NCI-H1694 treated with DMSO at 0.1 percent for 48 hours (cell line): ENCODE results near the gene ABCA2.

Experiments used
- DNase-seq: peaks from one replicate; lab custom pipeline; 2025; lab: John Stamatoyannopoulos, UW

ABCA2 gene

DNA sequence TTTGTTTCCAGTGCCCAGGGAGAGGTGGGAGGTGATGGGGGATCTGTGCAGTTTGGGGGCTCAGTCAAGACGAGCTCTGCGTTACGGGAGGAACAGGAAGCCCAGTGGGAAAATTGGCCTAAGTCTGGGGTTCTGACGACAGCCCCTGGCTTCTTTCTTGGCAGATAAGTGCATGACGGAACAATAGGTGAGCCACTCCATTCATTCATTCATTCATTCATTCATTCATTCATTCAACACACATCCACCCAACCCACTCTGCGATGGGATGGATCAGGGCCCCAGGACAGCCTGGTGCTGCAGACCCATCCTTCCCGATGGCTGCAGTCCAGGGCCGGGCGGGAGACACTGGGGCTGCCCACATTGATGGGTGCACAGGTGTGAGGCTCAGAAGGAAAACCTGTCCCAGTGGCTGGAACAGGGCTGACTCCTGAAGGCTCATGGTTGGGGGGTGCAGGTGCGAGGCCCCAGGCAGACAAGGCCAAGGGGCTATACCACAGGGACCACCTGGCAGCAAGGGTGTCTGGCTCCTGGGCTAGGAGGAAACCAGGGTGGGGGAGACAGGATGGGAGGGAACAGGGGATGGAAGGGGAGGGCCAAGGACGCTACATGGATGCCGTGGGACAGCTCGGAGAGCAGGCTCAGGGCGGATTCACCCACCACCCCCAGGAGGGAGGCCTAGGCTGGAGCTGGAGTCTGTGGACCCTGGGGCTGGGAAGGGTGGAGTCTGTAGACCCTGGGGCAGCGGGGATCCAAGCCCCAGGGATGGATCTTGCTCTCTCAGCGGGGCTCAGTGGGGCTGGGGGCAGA lies 47.2 kb downstream of the ABCA2 start:
- no peak for DNase-seq

DNA sequence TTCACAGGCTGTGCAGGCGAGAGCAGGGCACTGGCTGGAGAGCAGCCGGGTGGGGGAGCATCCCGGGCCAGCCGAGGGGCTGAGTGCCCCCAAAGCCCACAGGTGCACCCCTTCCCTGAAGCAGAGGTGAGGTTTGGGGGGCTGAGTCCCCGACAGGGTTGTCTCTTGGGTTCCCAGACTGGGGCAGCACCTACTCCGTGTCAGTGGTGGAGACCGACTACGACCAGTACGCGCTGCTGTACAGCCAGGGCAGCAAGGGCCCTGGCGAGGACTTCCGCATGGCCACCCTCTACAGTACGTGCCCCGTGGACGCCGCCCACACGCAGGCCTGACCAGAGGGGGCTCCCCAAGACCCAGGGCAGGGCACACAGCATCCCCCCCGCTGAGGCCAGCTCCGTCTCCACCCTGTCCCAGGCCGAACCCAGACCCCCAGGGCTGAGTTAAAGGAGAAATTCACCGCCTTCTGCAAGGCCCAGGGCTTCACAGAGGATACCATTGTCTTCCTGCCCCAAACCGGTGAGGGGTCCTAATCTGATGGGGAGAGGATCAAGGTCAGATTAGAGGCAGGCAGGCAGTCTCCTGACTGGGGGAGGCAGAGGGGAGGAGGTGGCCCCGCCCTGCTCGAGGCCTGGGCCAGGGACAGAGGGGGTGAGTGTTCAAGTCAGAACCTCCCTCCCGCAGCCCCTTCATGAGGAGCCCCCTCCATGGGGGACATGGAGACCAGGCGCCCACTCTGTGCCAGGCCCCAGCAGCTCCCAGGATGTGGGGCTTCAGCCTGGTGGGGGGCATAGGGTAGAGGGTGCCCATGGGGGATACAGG lies 48.1 kb downstream of the ABCA2 start:
- no peak for DNase-seq

DNA sequence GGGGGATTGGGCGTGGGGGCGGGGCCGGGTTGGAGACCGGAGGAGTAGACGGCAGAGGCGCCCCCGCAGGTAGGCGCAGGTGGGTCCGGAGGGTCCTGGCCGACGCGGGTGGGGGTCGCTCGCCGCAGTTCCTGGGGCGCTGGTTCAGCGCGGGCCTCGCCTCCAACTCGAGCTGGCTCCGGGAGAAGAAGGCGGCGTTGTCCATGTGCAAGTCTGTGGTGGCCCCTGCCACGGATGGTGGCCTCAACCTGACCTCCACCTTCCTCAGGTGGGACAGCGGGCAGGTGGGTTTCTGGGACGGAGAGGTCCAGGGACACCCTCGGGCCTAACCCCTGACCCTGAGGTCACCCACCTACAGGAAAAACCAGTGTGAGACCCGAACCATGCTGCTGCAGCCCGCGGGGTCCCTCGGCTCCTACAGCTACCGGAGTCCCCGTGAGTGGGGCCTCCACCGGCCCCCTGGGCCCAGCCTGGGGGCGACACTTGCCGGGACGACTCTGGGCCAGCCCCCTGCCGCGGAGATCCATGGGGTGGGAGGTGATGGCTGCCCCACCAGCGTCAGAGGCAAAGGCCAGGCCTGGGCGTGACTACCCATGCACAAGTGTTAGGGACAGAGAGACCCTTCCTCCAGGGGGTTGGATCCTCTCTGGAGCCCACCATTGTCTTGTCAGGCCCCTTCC lies 49.0 kb downstream of the ABCA2 start:
- DNase-seq, result no peak

DNA sequence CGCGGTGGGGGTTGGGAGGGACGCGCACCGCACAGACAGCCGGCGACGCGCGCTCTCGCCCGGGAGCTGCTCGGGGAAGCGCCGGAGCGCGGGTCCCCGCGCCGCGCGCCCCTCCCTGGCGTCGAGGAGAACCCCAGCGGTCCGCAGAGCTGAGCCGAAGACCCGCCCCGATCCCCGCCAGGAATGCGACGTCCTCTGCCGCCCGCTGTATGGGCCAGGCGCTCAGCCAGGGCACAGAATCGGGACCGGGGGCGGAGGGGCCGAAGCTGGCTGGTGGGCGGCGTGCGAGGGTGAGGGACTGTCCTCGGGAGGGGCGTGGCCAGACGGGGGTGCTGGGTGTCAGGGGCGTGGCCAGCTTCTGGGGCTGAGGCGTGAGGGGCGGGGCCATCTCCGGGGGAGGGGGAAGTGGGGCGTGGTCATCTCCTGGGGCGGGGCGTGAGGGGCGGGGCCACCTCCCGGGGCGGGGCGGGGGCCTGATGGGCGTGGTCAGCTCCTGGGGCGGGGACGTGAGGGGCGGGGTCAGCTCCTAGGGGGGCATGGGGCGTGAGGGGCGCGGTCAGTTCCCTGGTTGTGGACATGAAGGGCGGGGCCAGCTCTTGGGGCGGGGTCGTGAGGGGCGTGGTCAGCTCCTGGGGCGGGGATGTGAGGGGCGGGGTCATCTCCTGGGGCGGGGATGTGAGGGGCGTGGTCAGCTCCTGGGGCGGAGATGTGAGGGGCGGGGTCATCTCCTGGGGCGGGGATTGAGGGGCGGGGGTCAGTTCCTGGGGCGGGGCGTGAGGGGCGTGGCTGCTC lies 49.8 kb downstream of the ABCA2 start:
- no peak for DNase-seq

DNA sequence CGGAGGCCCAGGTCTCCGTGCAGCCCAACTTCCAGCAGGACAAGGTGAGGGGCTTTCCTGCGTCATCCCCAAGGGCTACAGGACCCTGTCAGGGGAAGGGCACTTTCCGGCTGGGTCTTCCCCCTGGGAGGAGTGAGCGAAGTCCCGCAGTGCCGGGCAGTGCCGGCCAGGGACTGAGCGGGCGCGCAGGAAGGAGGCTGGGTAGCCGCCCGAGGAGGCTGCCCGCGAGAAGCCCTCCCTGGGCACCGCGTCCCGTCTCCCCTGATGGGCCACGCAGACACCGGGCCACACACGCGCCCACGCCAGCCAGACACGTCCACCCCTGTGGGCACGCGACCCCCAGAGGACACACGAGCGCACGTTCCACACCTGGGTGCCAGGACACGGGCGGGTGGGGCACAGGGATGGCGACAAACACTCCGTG lies 50.4 kb downstream of the ABCA2 start:
- DNase-seq, result no peak

DNA sequence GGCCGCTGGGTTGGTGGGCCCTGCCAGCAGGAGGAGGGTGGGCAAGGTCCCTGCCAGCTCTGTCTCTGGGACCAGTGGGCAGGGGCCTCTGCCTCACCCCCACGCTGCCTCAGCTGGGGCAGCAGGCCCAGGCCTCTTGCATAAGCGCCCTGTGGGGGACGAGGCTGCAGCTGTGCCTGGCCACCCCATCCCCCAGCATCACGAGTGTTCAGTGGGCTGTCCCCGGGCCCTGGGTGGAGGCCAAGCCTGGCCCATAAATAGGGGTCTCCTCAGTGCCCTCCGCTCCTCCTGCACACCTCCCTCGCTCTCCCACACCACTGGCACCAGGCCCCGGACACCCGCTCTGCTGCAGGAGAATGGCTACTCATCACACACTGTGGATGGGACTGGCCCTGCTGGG lies 50.8 kb downstream of the ABCA2 start, which contains the start of gene PTGDS:
PTGDS (plus strand) TSS at position 282 of the 400 bp plus-strand sequence; CDS start at position 357, 75 bp downstream.
- no peak for DNase-seq

DNA sequence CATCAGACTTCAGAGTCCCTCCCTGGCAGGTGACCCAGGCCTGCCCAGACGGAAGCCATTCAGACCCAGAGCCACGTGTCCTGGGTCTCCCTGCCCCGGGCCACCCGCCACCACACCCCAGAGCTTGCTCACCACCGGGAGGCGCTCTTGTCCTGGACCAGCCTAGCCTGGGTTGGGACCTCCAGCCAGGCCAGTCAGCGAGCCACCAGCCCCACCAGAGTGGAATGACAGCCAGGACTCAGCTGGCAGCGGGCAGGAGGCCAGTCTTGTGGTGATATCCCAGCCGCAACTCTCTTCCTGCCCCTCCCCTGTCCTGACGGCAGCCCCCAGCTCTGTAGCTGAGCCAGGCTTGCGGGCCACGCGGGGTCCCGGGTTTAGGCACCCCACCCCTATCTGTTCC lies 52.4 kb downstream of the ABCA2 start:
- no peak for DNase-seq

DNA sequence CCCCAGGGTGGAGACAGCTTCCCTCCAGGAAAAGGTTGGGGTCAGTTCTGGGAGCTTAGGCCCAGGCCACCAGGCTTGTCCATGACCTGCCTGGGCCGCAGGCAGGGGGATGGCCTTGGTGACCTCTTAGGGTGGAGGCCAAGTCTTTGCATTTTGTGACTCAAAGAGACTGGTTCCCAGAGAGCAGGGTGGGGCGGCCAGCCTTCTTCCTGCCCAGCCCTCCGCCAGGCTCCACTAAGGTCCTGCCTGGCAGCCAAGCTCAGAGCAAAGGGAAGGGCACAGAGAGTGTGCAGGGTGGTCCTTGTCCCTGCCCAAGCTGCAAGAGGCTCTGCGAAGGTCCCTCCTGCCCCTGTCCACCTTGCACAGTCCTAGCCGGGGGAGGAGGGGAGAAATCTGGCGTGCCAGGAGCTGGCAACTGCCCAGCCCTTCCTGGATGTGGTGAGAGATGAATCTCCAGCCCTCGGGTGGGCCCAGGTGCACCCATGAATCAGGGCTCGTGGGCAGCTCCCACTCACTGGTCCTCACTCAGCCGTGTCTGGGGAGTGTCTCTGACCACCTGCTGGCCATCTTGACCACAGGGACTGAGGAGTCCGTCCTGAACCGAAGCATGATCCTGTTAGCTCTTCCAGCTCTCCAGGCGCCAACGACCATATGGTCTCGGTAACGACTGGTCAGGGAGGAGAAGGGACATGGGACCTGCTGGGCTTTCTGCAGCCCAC lies 53.1 kb downstream of the ABCA2 start:
- no peak for DNase-seq

DNA sequence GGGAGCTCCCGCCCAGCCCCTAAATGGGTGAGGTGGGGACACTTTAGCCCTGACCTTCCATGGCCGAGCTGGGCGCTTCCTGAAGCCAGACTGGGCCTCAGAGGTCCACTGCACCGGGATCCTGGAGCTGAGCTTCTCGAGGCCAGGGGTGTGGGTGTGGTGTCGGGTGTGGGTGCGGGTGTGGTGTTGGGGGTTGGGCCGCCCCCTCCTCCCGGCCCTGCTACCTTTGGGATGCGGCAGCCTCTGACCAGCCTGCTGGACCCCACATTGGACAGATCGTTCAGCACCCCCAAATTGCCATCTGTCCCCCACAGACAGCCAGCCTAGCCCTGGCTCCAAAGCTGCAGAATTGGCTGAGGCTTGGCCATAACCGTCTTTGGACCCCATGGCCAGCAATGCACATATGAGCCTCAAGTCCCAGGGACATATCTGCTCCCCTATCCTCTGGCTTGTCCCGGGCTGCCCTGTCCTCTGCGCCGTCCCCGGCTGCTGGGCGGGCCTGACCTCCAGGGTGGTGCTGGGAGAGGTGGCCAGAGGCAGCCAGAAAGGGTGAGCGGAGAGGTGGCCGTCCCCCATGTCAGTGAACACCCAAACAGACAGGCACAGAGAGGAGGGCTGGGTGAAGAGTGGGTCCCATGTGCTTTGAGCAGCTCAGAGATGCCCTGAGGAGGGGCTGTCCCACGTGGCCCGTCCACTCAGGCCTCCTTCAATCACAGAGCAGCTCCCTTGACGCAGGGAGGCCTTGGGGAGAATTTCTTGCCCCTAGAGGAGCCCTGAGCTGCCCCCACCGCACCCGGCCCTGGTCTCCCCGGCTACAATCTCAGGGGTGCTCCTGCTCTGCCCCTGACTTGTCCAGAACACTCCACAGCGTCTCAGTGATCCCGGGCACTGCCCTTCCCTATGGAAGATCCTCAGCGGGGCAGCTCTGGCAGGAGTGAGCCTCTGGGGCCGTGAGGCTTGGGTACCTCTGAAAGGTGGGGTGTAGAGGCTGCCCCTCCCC lies 54.1 kb downstream of the ABCA2 start:
- no peak for DNase-seq

DNA sequence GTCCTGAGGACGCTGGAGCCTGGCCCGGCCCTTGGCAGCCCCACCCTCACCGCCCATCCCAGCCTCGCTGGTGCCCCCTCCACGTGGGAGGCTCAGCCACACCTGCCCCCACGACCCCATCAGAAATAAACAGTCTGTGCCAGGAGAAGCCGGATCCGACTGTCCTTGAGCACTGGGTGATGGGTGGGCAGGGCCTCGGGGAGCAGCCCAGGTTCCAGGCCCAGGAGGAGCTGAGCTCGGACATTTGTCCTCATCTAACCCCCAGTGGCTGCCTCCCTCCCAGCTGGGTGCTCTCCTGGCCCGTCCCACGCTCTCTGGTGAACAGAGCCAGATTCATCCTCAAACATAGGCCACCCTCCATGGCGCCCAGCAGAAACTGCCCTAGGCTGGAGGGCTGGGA lies 55.3 kb downstream of the ABCA2 start:
- no peak for DNase-seq

DNA sequence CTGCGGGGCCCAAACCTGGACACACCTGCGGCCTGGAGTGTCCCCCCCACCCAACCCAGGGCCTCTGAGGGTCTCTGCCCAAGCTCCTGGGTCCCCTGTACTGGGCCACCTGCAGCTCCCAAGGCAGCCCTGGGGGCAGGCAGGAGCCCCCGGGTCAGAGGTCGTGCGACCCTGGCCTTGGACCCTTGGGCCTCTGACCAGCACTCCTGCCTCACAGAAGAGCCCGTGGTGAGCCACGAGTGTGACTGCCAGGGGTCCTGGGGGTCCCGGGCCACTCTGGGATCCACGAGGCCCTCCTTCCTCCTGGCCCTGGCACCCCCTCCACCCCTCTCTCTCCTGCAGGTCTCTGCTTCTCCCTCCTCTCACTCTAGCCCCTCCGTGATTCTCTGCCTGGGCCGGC lies 55.7 kb downstream of the ABCA2 start:
- DNase-seq, result no peak

DNA sequence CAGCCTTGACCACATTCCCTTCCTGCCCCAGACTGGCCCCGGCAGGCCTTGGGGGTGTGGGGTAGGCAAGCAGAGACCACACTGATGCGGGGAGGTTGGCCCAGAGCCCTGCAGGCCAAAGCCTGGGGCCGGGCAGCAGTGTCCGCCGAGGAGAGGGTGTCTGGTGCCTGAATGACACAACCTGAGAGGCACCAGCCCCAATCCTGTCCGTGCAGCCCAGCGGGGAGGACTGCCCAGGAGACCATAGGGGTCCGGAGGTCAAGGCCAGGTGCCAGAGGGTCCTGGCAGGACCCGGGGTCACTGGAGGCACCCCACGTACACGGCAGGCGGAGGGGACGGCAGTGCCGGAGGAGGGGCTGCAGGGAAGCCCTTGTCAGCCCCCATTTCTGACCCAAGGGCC lies 56.3 kb downstream of the ABCA2 start:
- no peak for DNase-seq

DNA sequence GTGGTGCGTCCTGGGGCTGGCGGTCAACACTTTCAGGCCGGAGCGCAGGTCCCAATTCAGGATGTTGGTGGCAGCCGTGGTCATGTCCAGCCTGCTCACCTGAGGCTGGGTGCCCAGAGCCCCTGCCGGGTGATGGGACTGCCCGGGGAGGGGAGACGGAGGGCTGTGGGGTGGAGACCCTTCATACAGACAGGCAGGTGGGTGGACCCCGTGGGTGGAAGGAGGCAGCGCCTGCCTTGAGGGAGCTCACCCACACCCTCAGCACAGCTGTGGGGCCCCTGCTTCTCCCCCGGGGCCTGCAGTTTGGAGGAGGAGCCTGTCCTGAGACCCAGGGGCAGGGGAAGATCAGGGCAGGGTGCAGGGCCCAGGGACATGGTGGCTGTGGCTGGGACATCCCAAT lies 57.7 kb downstream of the ABCA2 start:
- DNase-seq, result no peak

DNA sequence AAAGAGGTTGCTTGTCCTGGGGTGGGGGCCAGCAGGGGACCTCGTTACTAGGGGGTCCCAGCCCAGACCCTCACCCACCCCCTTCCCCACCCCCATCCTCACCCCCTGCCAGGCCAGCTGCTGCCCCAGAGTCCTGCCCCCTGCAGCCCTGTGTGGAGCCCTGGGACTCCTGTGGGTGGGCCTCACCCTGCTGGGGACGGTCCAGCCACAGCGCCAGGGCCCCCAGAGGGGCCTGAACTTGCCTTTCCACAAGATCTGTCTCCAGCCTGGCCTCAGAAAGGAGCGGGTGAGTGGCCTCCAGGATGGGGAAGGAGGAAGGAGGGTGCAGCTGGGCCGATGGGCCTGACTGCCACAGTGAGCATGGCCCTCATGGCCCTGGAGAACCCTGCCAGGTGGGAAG lies 58.3 kb downstream of the ABCA2 start:
- no peak for DNase-seq

DNA sequence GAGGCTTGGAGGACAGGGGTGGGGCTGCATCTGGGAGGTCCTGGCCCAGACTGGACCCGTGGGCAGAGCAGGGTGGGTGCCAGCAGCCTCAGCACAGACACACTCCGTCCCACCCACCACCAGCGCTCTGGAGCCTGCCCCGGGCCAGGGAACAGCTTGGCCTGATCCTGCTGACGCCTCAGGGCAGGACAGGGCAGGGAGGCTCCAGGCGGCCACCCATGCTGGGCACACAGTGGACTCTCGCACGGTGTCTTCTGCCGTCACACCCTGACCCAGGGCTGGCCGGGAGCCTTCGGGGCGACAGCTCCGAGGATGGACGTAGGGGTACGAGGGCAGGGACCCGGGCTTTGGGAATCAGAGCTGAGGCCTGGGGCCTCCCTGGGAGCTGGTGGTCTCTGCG lies 58.9 kb downstream of the ABCA2 start:
- DNase-seq, result no peak

DNA sequence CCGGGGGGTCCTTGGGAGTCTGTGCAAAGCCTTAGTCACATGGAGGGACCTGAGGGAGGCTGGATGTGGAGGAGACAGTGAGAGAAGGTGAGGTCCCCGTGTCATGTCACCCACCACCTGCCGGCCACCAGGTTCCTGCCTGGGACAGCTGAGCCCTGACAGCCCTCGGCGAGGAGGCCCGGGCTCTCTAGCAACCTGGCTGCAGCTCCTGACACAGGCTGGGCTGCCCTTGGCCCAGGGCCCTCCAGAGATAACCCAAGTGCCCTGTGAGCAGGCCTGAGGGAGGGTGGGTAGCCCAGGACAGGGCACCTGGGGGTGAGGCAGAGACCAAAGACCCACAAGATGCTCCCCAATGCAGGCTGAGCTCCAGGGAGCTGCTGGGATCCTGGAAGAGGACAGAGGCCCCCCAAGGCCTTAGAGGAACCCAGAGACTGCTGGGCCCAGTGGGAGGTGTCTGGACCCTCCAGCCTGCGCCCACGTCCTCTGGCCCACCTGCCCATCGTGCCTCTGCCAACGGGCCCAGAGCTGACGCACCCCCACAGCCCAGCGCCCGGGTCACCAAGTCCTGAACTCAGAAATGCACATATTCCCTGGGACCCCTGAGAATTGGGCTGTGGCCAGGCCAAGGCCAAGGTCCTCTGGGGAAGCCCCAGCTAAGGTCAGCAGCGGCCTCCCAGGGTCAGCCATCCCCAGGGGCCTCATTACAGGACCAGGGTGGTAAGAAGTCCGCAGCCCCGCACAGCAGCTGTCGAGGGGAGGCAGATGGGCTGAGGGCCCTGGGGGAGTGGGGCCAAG lies 59.5 kb downstream of the ABCA2 start:
- no peak for DNase-seq

DNA sequence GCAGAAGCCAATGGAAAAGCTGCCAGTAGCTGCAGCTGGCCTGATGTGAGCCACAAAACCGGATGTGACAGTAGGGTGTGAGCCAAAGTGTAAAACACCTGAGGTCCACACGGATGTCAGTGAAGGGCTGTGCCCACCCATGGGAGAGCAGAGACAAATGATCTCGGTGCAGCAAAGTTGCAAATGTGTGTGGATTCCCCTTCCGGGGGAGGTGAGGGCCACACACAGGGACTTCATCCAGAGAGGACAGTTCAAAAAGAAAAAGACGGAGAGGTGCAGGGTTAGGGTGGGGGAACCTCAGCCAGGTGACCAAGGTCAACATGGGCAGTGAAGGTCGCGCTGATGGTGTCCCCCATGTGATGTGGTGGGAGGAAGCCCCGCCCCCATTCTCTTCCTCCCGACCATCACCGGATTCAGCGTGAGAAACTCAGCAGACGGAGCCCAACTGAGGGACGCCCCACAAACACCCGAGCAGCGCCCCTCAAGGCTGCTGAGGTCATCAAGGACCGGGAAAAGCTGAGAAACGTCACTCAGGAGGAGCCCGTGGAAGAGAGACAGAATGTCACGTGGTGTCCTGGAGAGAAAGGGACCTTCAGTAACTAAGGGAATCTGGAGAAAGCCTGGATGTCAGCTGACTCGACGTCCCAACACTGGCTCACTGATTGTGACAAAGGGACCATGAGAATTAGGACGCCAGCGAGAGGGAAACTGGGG lies 62.1 kb downstream of the ABCA2 start:
- DNase-seq, result no peak

DNA sequence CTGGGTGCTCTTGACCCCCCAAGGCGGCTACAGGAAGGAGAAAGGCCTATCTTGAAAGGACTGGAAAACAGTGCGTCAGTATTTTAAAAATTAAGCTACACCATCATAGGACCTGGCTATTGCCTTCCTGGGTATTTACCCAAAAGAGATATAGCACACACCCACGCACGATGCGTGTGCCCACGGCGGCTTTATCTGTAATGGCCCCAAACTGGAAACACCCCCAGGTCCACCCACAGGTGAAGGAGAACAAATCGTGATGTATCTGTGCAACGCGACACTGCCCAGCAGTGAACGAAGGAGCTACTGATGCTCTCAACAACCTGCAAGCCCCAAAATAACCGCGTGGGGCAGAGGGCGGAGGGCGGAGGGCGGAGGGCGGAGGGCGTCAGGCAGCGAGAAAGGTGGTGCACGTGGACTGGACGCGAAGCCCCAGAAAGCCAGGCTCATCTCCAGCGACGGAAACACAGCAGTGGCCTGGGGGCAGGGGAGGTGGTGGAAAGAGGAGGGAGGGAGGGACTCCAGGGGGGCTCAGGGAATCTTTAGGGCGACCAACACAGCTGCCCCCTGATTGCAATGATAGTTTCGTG lies 63.1 kb downstream of the ABCA2 start:
- no peak for DNase-seq
